ENCODE results near the gene MGRN1.

MGRN1 gene

DNA sequence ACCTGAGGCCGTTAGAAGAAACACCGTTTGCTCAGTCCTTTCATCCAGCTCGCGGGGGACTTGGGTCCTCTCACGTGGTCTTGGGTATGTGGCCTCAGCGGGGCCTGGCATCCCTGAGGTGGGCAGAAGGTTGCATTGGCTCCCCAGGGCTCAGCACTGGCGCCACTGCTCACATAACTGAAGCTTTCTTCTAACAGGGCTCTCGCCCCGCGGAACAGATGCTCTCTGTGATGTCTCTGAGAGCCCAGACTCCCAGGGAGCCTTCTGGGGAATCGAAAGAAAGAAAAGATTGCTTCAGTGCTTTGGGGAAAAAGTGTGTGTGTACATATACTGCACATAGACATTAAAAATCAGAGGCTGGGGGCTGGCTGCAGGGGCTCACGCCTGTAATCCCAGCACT, 10.1 kb downstream of the MGRN1 start:
- no peak overlapping the region for H3K4me3 ChIP-seq (replicated peaks; ENCODE audit: insufficient read depth, low read length)
- no peaks in the 10 kb centered on the region for H3K27me3 ChIP-seq (ENCODE audit: insufficient read depth, poor library complexity, severe bottlenecking)
- DNase-seq (ENCODE audit: low read depth in 1 of 2, low spot score in 1 of 2) = no peak
- TF ChIP-seq SPI1 (IDR thresholded peaks at IDR 0.05; ENCODE audit: borderline replicate concordance, low read depth) (no peak), GABPA (IDR thresholded peaks at IDR 0.05; ENCODE audit: low read depth) (no peak), POLR2AphosphoS5 (IDR thresholded peaks at IDR 0.05; ENCODE audit: low read depth) (no peak)
- TF ChIP-seq, protein P1, sequence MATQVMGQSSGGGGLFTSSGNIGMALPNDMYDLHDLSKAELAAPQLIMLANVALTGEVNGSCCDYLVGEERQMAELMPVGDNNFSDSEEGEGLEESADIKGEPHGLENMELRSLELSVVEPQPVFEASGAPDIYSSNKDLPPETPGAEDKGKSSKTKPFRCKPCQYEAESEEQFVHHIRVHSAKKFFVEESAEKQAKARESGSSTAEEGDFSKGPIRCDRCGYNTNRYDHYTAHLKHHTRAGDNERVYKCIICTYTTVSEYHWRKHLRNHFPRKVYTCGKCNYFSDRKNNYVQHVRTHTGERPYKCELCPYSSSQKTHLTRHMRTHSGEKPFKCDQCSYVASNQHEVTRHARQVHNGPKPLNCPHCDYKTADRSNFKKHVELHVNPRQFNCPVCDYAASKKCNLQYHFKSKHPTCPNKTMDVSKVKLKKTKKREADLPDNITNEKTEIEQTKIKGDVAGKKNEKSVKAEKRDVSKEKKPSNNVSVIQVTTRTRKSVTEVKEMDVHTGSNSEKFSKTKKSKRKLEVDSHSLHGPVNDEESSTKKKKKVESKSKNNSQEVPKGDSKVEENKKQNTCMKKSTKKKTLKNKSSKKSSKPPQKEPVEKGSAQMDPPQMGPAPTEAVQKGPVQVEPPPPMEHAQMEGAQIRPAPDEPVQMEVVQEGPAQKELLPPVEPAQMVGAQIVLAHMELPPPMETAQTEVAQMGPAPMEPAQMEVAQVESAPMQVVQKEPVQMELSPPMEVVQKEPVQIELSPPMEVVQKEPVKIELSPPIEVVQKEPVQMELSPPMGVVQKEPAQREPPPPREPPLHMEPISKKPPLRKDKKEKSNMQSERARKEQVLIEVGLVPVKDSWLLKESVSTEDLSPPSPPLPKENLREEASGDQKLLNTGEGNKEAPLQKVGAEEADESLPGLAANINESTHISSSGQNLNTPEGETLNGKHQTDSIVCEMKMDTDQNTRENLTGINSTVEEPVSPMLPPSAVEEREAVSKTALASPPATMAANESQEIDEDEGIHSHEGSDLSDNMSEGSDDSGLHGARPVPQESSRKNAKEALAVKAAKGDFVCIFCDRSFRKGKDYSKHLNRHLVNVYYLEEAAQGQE (IDR thresholded peaks at IDR 0.05; ENCODE audit: insufficient replicate concordance, low read depth) = no peak
- TF ChIP-seq, protein P2, sequence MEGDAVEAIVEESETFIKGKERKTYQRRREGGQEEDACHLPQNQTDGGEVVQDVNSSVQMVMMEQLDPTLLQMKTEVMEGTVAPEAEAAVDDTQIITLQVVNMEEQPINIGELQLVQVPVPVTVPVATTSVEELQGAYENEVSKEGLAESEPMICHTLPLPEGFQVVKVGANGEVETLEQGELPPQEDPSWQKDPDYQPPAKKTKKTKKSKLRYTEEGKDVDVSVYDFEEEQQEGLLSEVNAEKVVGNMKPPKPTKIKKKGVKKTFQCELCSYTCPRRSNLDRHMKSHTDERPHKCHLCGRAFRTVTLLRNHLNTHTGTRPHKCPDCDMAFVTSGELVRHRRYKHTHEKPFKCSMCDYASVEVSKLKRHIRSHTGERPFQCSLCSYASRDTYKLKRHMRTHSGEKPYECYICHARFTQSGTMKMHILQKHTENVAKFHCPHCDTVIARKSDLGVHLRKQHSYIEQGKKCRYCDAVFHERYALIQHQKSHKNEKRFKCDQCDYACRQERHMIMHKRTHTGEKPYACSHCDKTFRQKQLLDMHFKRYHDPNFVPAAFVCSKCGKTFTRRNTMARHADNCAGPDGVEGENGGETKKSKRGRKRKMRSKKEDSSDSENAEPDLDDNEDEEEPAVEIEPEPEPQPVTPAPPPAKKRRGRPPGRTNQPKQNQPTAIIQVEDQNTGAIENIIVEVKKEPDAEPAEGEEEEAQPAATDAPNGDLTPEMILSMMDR (IDR thresholded peaks at IDR 0.05; ENCODE audit: insufficient read depth, low read length) = no peak
- H3K27ac ChIP-seq (replicated peaks) = no peak overlapping the region

DNA sequence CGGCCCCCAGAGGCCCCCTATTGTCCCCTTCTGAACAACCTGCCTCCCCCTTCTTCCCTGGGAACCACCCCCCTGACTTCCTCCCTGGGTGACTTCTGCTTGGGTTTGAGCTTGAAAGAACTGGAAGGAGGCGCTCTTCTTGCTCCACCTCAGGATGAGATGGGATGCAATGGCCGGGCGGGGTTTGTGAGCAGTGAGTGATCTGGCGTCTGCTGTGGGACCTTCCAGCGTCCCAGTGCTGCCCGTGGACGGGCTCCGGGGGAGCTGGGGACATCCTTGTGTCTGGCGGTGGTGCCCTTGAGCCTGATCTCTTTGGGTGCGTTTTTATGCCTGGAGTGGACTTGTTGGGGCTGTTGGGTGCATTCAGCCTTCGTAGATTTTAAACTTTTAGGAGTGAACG, 11.6 kb downstream of the MGRN1 start:
- Histone ChIP-seq H3K4me3 (replicated peaks; ENCODE audit: insufficient read depth, low read length) (no peak overlapping the region), H3K27me3 (ENCODE audit: insufficient read depth, poor library complexity, severe bottlenecking) (no peaks in the 10 kb centered on the region), H3K27ac (replicated peaks) (no peak overlapping the region)
- DNase-seq (ENCODE audit: low read depth in 1 of 2, low spot score in 1 of 2) = no peak
- TF ChIP-seq, protein P1 (IDR thresholded peaks at IDR 0.05; ENCODE audit: insufficient replicate concordance, low read depth) = no peak
- TF ChIP-seq SPI1 (IDR thresholded peaks at IDR 0.05; ENCODE audit: borderline replicate concordance, low read depth) = no peak
- TF ChIP-seq POLR2AphosphoS5 (IDR thresholded peaks at IDR 0.05; ENCODE audit: low read depth) = no peak

DNA sequence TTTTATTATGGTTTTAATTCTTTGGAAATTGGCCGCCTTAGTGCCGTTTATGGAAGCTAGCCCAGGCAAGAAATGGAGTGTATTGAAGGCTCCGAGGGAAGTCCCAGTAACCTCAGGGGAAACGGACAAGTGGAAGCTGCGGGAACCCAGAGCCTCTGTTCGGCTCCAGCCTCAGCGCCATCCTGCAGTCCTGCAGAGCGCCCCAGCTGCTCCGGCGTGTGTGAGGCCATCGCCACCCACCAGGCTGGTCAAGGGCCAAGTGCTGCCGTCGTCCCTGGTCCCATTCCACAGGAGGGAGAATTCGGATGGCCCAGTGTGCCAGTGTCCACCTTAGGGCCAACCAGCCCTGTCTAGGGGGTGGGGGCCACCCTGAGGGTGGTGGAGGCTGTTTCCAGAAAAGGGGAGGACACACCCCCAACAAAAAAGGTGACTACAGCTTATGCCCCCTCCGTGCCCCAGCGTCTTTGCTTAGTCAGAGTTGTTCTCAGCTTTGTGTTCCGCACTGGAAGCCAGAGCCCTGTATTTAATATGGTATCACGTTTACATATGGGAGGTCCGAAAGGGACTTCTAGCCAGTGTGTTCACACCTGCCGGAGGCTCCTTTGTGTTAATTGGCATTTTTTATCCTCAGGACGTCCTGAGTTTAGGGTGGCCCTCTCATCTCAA, 13.0 kb downstream of the MGRN1 start:
- TF ChIP-seq, protein P2 (IDR thresholded peaks at IDR 0.05; ENCODE audit: insufficient read depth, low read length) = no peak
- no peak for TF ChIP-seq SPI1 (IDR thresholded peaks at IDR 0.05; ENCODE audit: borderline replicate concordance, low read depth)
- TF ChIP-seq POLR2AphosphoS5 (IDR thresholded peaks at IDR 0.05; ENCODE audit: low read depth) = no peak
- TF ChIP-seq, protein P1 (IDR thresholded peaks at IDR 0.05; ENCODE audit: insufficient replicate concordance, low read depth) = no peak
- no peak for TF ChIP-seq GABPA (IDR thresholded peaks at IDR 0.05; ENCODE audit: low read depth)
- Histone ChIP-seq H3K27ac (replicated peaks) (no peak overlapping the region), H3K4me3 (replicated peaks; ENCODE audit: insufficient read depth, low read length) (no peak overlapping the region), H3K27me3 (ENCODE audit: insufficient read depth, poor library complexity, severe bottlenecking) (no peaks in the 10 kb centered on the region)
- no peak for DNase-seq (ENCODE audit: low read depth in 1 of 2, low spot score in 1 of 2)
